ENCODE data around the gene XPNPEP2.

DNA sequence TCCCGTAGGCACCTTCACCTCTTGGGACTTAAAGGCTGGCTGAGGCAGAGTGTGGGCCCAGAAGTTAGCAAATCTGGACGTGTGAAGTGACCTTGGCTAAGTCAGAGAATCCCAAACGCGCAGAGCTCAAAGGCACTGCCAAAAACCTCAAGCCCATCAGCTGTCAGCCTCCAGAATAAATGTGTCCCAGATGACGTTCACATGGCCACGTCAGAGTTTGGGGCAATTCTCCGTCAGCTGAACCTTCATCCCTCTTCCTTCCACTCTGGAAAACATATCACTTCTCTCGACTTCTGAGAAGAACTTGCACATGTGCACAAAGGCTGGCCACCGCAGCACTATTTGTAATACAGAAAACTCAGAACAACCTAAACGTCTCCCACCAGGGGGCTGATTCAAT, 48.3 kb upstream of the XPNPEP2 start:
- TF ChIP-seq, protein P1, sequence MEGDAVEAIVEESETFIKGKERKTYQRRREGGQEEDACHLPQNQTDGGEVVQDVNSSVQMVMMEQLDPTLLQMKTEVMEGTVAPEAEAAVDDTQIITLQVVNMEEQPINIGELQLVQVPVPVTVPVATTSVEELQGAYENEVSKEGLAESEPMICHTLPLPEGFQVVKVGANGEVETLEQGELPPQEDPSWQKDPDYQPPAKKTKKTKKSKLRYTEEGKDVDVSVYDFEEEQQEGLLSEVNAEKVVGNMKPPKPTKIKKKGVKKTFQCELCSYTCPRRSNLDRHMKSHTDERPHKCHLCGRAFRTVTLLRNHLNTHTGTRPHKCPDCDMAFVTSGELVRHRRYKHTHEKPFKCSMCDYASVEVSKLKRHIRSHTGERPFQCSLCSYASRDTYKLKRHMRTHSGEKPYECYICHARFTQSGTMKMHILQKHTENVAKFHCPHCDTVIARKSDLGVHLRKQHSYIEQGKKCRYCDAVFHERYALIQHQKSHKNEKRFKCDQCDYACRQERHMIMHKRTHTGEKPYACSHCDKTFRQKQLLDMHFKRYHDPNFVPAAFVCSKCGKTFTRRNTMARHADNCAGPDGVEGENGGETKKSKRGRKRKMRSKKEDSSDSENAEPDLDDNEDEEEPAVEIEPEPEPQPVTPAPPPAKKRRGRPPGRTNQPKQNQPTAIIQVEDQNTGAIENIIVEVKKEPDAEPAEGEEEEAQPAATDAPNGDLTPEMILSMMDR (IDR thresholded peaks at IDR 0.05; ENCODE audit: low read depth, low read length, poor library complexity, severe bottlenecking), result no peak
- no peak for TF ChIP-seq EZH2phosphoT487 (IDR thresholded peaks at IDR 0.05; ENCODE audit: borderline replicate concordance, low read length)
